NB4 (cell line): ENCODE data around the gene KCNK18.

ENCODE experiments used
- DNase-seq: peaks from one replicate; pipeline ENCODE4 v3.0.0; 2010; ENCODE audit warnings: low read depth
- H3K4me3 ChIP-seq: one replicate; pipeline ENCODE4 v1.5.1; 2011; ENCODE audit warnings: mild to moderate bottlenecking, low read depth, low read length, moderate library complexity
- MYC ChIP-seq: IDR thresholded peaks from 2 replicates; pipeline ENCODE4 v1.6.1; 2011; ENCODE audit warnings: low read depth, low read length
- POLR2A ChIP-seq: IDR thresholded peaks from 2 replicates; pipeline ENCODE4 v1.6.1; 2011; ENCODE audit warnings: mild to moderate bottlenecking; ENCODE audit not compliant: insufficient read length; ENCODE audit errors: extremely low read depth
- TF ChIP-seq, protein P1 (sequence below): IDR thresholded peaks from 2 replicates; pipeline ENCODE4 v1.6.1; 2011; ENCODE audit warnings: low read depth, low read length
- TF ChIP-seq, protein P2 (sequence below): IDR thresholded peaks from one replicate; pipeline ENCODE4 v1.5.1; 2012; ENCODE audit warnings: low read depth, low read length

KCNK18 gene

DNA sequence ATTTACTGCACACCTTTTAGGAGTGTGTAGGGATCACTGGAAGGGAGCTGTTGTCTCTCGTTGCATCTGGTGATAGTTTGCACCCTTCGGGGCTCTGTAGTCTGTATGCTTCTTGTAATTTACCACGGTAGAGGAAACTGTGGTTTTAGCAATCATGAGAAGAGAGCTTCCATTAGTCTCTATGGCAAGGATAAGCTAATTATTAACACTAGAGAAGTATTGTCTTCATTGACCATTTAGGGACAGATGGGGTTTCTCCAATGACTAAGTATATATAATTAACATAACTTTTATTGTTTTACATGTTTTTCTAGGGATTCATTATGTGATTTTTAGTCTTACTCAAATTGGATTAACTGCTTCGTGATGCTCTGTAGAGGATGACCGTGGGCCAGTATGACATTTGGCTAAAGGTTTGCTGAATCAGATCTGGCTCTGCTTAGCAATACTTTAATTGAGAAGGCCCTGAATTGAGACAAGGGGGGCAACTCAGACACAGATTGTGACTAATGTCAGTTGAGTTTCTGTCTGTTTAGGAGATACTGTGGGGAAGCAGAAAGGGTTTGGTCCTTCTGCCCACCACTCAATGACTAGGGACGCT, 52.3 kb downstream of the KCNK18 start:
- no peak overlapping the region for H3K4me3 ChIP-seq
- no peak for DNase-seq
- TF ChIP-seq, protein P1, sequence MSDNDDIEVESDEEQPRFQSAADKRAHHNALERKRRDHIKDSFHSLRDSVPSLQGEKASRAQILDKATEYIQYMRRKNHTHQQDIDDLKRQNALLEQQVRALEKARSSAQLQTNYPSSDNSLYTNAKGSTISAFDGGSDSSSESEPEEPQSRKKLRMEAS = no peak
- TF ChIP-seq MYC = no peak
- no peak for TF ChIP-seq POLR2A
- TF ChIP-seq, protein P2, sequence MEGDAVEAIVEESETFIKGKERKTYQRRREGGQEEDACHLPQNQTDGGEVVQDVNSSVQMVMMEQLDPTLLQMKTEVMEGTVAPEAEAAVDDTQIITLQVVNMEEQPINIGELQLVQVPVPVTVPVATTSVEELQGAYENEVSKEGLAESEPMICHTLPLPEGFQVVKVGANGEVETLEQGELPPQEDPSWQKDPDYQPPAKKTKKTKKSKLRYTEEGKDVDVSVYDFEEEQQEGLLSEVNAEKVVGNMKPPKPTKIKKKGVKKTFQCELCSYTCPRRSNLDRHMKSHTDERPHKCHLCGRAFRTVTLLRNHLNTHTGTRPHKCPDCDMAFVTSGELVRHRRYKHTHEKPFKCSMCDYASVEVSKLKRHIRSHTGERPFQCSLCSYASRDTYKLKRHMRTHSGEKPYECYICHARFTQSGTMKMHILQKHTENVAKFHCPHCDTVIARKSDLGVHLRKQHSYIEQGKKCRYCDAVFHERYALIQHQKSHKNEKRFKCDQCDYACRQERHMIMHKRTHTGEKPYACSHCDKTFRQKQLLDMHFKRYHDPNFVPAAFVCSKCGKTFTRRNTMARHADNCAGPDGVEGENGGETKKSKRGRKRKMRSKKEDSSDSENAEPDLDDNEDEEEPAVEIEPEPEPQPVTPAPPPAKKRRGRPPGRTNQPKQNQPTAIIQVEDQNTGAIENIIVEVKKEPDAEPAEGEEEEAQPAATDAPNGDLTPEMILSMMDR = no peak

DNA sequence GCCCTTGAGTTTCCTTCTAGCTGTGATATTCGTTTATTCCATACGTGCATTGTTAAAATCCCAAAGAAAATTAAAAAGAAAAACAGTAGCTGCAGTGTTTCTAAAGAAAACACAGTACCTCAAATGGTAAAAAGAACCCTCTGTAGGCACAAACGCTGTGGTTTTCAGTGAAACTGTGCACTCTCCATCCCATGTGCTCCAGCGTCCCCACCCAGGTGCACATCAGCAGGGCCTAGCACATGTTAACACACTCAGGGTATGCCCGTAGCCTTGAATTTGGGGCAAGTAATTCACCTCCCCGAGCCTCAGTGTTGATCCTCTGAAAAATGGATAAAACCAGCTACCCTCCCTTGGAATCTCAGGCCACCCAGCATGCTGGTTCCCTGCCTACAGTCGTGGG, 53.1 kb downstream of the KCNK18 start:
- no peak overlapping the region for H3K4me3 ChIP-seq
- DNase-seq = no peak
- TF ChIP-seq, protein P1 = no peak
- TF ChIP-seq POLR2A = no peak

DNA sequence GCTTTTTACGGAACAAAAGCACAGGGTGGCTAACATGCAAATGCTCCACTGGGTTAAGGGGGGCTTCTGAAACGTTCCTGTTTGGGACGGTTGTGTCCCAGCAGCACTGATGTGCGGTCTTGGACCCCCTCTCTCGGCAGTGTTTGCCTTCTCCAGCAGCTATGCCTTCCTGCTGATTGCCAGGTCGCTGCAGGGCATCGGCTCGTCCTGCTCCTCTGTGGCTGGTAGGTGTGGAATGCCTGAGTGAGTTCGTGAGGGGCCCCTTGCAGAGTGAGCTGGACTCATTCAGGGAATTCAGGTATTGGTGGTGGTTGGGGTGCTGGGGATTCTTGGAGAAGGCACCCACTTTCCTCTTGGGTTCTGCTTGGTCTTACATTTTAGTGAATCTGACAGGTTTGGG, 56.6 kb downstream of the KCNK18 start:
- TF ChIP-seq, protein P2 = no peak
- TF ChIP-seq, protein P1 = no peak
- TF ChIP-seq POLR2A (no peak), MYC (no peak)
- H3K4me3 ChIP-seq = no peak overlapping the region
- DNase-seq = no peak

DNA sequence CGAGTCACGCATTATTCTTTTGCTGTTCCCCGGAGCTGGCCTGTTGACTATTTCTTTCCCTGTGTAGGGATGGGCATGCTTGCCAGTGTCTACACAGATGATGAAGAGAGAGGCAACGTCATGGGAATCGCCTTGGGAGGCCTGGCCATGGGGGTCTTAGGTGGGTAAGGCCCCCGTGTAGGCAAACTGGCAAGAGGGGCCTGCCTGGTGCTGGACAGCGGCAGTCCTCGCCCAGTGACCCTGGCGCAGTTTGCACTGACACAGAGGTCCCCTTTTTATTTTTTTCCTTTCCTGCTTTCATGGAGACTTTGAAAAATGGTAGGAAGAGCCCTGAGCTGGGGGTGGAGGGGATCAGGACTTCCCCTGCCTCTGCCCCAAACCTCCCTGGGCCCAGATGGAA, 57.0 kb downstream of the KCNK18 start:
- no peak for TF ChIP-seq POLR2A
- TF ChIP-seq MYC = no peak
- TF ChIP-seq, protein P2 = no peak
- TF ChIP-seq, protein P1 = no peak
- no peak for DNase-seq

DNA sequence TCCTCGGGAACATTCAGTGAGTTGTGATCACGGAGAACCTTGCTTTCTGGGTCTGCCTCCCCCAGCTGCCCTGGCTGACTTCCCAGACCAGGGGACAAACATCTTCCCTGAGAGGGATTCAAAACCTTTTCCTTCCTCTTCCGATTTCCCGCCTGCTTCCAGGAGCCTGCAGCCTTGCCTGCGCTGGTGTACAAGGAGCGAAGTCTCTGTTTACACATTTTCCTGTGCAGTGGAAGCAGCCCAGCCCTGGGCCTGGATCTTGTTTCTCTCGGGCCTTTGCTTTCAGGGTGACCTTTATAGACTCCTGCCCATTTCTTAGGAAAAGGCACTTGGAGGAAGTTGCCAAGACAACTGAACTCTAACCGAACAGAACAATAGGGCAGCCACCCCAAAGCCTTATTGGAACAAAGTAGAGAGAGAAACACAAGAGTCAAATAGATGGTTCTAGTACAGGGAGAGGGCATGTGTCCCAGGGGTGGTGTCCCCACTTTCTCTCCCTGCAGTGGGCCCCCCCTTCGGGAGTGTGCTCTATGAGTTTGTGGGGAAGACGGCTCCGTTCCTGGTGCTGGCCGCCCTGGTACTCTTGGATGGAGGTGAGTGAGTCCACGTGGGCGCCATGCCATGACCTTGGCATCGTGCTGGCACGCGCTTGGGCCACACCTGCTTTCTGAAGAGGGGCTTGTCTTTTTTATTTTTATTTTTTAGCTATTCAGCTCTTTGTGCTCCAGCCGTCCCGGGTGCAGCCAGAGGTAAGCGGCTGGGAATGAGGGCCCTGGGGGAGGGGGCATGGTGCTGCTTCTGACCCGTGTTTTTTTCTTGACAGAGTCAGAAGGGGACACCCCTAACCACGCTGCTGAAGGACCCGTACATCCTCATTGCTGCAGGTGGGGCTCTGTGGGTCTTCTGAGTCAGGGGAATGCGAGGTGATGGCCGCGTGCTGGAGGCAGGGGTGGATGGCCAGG, 57.8 kb downstream of the KCNK18 start:
- DNase-seq = no peak
- H3K4me3 ChIP-seq = no peak overlapping the region
- TF ChIP-seq, protein P1 = no peak
- TF ChIP-seq MYC (no peak), POLR2A (no peak)
- TF ChIP-seq, protein P2 = no peak

More for the DNA sequence above, 57.0 kb downstream of the KCNK18 start:
- H3K4me3 ChIP-seq = no peak overlapping the region

DNA sequence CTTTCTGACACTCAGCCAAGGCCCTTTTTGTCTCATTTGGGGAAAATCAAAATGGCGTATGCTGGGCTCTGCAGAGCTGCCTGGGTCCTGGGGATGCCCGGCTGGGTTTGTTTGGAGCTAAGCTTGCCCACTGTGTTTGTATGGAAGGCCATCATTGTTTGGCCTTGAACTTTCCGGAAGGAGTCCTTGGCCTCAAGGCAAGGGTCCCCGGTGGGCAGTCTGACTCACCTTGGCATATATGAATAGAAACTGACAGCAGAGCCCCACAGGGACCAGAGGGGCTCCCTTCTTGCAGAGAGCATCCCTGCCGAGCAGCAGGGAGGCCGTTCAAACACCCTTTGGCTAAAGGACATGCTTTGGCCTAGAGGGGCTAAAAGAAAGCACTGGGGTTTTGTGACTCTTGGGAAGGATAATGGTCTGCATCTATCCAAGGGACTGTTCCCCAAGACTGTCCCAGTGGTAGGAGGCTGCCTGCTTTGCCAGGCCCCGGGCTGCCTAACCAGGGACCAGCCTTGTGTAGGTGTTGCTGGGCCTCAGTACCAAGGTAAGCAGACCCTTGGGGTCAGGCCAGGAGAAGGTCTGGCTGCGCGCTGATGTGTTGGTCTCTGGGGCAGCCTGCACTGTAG, 58.7 kb downstream of the KCNK18 start:
- TF ChIP-seq, protein P1 = no peak
- TF ChIP-seq POLR2A (no peak), MYC (no peak)
- TF ChIP-seq, protein P2 = no peak
- no peak for DNase-seq
- no peak overlapping the region for H3K4me3 ChIP-seq
